Fibroblast of skin of right quadriceps (primary cell): Measurements from ENCODE around the gene TMEM232.
A peak's percentile ranks its signal among the peaks of the same experiment; 100 is the strongest.
"Not testable (repeated sequence)": the region's sequence is repeated elsewhere in the genome, so short reads cannot be mapped to it uniquely, and the experiment has no call there.

ENCODE experiments used
- DNase-seq: peaks from one replicate; pipeline ENCODE4 v3.0.0-alpha.2; 2013

Gene TMEM232

DNA sequence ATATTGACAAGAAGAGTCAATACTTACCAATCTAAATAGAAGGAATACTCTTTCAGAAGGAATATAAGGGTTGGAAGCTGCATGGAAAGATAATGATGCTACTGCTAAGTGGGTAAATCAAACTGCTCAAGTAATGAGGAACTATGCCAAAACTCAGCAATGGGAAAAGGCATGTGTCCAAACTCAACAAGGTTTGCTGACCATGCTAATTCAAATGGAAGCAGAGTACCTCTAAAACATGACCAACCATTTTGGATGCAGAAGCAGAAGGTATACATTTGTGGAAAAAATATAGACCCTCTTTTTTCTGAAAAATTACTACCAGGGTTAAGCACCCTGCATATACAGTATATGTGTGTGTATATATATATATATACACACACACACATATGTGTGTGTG is 21.1 kb downstream of the TMEM232 start:
- DNase-seq: no peak

DNA sequence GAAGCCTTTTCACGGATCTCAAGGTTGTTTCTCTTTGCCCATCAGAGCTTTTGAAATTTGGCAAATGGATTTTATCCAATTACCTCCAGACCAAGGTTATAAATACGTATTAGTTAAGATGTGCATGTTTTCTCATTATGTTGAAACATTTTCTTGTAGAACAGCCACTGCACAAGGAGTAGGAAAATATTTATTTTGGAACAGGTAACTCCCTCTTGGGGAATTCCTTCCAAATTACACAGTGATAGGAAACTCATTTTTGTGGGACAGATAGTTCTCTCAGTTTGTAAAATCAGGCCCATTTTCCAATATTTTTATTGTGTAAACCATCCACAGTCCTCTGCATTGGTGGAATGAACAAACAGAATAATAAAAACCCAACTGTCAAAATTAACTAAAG is 23.0 kb downstream of the TMEM232 start:
- no peak for DNase-seq

- DNase-seq: no peak
These were observed 23.8 kb downstream of the TMEM232 start for GRCh38 chr5:110702704-110703103.

- DNase-seq: no peak
These were observed 24.2 kb downstream of the TMEM232 start for GRCh38 chr5:110702300-110702699.

- not testable (repeated sequence) for DNase-seq
These were observed 33.8 kb downstream of the TMEM232 start for GRCh38 chr5:110692669-110693068.

- not testable (repeated sequence) for DNase-seq
These were observed 35.9 kb downstream of the TMEM232 start for GRCh38 chr5:110690587-110690986.

GRCh38 chr5:110687485-110687884 is 39.0 kb downstream of the TMEM232 start:
- DNase-seq: no peak

DNA sequence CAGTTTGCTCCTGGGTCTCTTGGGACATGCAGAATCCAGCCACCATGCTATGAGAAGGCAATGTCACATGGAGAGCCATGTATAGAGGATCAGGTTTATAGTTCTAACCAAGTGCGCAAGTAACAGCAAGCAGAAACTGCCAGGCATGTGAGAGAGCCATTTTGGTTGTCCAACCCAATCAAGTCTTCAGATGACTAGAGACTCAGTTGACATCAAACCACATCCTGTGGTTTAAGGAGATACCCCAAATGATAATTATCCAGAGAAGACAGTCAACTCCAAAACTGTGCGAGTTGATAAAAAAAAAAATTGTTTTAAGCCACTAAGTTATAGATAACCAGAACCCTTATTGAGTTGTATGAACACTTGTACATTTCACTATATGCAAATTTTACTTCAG is 40.2 kb downstream of the TMEM232 start:
- no peak for DNase-seq

- no peak for DNase-seq
These were observed 44.5 kb downstream of the TMEM232 start for GRCh38 chr5:110681953-110682352.

DNA sequence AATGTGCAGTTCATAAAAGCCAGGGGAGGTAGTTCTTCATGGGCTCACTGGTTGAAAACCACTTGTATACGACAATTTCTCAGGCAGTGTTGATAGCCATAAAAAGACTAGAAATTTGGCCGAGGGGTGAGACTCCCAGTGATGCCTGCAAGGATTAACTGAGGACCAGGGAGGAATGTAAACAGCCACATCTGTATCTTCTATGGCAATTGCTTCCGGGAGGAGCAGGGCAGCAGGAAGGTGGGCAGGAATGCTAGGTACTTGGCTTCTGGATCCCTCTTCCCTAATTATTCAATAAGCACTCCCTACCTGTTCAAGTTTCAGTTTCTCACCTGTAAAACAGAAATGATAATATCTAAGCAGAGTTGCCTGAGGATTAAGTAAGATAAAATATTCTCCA is 45.4 kb downstream of the TMEM232 start:
- no peak for DNase-seq

DNA sequence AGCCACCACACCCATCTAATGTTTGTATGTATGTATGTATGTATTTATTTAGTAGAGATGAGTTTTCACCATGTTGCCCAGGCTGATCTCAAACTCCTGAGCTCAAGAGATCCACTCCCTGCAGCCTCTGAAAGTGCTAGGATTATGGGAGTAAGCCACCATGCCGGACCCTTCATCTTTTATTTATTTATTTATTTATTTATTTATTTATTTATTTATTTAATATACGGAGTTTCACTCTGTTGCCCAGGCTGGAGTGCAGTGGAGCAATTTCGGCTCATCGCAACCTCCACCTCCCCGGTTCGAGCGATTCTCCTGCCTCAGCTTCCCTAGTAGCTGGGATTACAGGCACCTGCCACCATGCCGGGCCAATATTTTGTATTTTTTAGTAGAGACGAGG is 49.9 kb downstream of the TMEM232 start:
- not testable (repeated sequence) for DNase-seq

DNA sequence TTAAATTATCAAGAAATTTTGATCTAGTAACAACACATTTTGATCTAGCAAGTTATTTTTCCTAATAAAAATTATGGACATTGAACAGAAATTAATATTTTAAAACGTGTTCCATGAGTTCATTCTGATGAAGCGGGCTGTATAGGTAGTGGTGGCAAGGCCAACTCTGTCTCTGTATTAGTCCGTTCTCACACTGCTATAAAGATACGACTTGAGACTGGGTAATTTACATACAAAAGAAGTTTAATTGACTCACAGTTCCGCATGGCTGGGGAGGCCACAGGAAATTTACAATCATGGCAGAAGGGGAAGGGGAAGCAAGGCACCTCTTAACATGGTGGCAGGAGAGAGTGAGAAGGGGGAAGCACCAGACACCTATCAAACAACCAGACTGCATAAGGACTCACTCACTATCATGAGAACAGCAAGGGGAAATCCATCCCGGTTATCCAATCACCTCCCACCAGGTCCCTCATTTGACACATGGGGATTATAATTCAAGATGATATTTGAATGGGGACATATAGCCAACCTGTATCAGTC is 61.2 kb downstream of the TMEM232 start:
- DNase-seq: no peak

- DNase-seq: no peak
These were observed 62.9 kb downstream of the TMEM232 start for GRCh38 chr5:110663525-110663924.

- DNase-seq: no peak
These were observed 68.5 kb downstream of the TMEM232 start for GRCh38 chr5:110658006-110658405.

DNA sequence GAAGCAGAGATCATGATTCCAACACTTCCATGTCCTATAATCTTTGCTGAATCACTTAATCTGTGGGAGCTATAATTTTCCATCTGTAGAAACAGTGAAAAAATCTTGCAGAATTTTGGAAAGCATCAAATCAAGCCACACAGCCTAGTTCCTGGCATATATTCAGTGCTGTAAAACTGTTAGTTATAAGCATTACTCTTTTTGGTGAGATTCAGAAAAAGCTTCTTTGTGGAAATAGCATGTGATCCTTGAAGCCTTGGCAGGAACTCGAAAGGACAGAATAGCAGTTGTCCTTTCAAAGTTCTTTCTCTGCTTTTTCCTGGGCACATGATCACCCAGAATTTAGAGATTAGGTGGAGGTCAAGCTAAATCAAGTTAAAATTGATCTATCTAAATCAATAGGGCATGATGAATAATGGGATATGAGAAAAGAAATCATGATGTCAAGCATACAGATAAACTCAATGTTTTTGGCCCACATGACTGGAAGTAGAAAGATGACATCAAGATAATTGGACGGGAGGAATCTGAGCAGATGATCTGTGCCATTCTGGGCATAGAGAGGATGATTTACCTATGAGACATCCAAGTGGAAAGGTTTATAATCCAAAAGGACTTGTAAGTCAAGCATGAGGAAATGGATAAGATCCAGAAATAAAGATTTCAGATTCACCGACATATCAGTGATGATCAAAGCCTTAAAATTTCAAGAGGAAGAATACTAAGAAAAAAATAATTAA is 73.1 kb downstream of the TMEM232 start:
- DNase-seq: no peak

DNA sequence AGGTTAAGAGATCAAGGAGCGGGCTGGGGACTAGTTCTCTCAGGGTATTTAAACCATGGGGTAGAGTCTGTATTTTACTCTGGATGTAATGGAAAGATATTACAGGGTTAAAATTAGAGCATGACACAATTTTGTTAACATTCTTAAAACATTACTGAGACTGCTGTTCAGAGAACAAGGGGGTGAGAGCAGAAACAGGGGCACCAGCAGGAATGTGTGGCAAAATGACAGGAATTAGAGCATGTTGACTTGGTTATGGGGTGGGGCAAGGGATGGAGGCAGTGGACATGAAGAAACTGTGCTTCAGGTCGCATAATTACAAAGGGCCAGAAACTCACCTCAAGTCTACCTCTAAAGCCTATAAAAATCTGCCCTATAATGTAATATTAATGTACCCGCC is 75.0 kb downstream of the TMEM232 start:
- DNase-seq: peak; percentile 59

DNA sequence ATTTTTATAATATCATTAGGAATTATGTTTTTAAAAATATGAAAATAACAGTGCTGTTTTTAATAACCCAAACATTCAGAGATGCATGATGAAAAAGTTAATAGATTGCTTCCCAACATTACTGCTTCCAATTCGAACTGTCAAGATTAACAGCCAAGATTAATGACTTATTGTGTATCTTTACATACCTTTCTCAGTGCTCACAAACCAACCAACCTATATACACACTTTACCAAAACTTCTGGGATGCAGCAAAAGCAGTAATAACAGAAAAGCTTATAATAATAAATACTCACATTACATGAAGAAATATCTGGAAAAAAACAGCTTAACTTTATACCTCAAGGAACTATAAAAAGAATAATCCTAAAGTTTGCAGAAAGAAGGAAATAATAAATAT is 82.1 kb downstream of the TMEM232 start:
- DNase-seq: peak; percentile 51

- peak; percentile 6 for DNase-seq
These were observed 87.2 kb downstream of the TMEM232 start for GRCh38 chr5:110638970-110639902.

DNA sequence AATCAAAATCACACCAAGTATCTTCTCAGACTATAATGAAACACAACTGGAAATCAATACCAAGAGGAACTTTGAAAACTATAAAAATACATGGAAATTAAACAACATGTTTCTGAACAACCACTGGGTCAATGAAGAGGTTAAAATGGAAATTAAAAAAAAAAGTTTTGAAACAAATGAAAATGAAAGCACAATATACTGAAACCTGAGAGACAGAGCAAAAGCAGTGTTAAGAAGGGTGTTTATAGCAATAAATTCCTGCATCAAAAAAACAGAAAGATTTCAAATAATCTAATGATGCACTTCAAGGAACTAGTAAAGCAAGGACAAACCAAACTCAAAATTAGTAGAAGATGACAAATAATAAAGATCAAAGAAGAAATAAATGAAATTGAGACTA is 92.0 kb downstream of the TMEM232 start:
- no peak for DNase-seq

DNA sequence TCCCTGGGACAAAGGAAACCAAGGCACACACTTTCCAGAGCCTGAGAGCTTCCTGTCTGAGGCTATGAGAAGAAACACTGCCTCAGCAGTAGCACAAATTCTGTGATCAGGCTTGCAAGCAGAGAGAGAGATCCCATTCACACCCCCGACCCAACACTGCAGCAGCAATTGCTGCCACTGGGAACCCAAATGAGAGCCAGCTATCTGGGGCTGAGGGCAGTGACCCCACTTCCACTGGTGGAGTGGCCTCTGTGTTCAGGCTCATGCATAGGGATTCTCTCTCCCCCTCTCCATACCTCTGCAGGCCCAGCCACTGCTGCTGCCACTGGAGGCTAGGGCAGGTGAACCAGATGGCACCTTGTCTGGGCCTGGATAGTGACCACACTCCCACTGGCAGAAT is 95.2 kb downstream of the TMEM232 start:
- no peak for DNase-seq

GRCh38 chr5:110630350-110630749 is 96.1 kb downstream of the TMEM232 start:
- DNase-seq: no peak

GRCh38 chr5:110625376-110625999 is 101.0 kb downstream of the TMEM232 start:
- peak; percentile 50 for DNase-seq

DNA sequence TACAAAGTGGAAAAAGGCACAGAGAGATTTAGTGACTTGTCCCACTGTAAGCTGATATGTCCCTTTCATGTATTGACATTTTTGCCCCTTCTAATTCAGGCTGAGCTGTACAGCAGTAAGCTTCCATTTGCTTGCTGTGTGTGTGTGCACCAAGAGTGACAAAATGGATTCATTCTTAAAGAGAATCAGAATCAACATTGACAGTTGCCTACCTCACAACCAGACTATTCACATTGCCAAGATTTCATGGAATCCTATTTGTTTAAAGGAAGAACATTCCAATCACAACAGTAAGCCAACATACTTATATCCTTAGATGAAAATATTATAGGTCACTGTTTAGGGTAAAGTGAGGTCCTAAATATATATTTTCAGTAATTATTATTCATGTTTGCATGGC is 102.6 kb downstream of the TMEM232 start:
- DNase-seq: peak; percentile 61
